Common myeloid progenitor, CD34-positive (primary cell): ENCODE data around the gene SPOCK3.

ENCODE experiments used
- CTCF ChIA-PET: fragments of 350-600 bp; sonication (Branson Sonifier 250); formaldehyde crosslinking; loops from one replicate; lab custom pipeline; 2021; ENCODE audit warnings: antibody characterized with exemption; lab: Charles Lee
- POLR2A ChIA-PET: fragments of 350-600 bp; sonication (Branson Sonifier 250); formaldehyde crosslinking; loops from one replicate; lab custom pipeline; 2021; ENCODE audit warnings: antibody characterized with exemption; lab: Charles Lee
- DNase-seq, 3 donors: peaks; one replicate each; pipeline versions ENCODE4 v3.0.0 to v3.0.0-alpha.2; 2013
- H3K27ac ChIP-seq, 2 experiments: 1 replicate in 1 of 2; 2 replicates in 1 of 2; pipeline ENCODE4 v1.7.0; 2013; ENCODE audit warnings: inconsistent platforms in 2 of 2, low read length in 2 of 2, mild to moderate bottlenecking in 2 of 2, low read depth in 1 of 2, moderate library complexity in 1 of 2; ENCODE audit not compliant: severe bottlenecking in 2 of 2, insufficient read depth in 1 of 2, poor library complexity in 1 of 2
- H3K27me3 ChIP-seq, 5 experiments: replicated peaks in 2 of 5; 1 replicate in 3 of 5; 2 replicates in 2 of 5; pipeline versions ENCODE4 v1.6.1 to v1.7.0; 2013; ENCODE audit warnings: low read length in 4 of 5, mild to moderate bottlenecking in 2 of 5, moderate library complexity in 2 of 5, inconsistent platforms in 1 of 5; ENCODE audit not compliant: insufficient read depth in 5 of 5, control insufficient read depth in 4 of 5
- H3K36me3 ChIP-seq, 4 experiments: 1 replicate in 2 of 4; 2 replicates in 2 of 4; pipeline versions ENCODE4 v1.6.1 to v1.7.0; 2013; ENCODE audit warnings: low read length in 3 of 4, control low read depth in 1 of 4, mild to moderate bottlenecking in 1 of 4; ENCODE audit not compliant: control insufficient read depth in 4 of 4, insufficient read depth in 4 of 4
- H3K4me1 ChIP-seq, 4 experiments: 1 replicate in 3 of 4; 2 replicates in 1 of 4; pipeline versions ENCODE4 v1.6.1 to v1.7.1; 2013; ENCODE audit warnings: low read length in 3 of 4, mild to moderate bottlenecking in 3 of 4, control low read depth in 1 of 4, inconsistent platforms in 1 of 4, moderate library complexity in 1 of 4; ENCODE audit not compliant: control insufficient read depth in 4 of 4, insufficient read depth in 4 of 4; ENCODE audit errors: control extremely low read depth in 1 of 4
- H3K4me3 ChIP-seq, 7 experiments: 1 replicate in 4 of 7; 2 replicates in 3 of 7; pipeline versions ENCODE4 v1.5.1 to v1.7.0; 2013; ENCODE audit warnings: mild to moderate bottlenecking in 7 of 7, low read length in 6 of 7, moderate library complexity in 6 of 7, inconsistent platforms in 2 of 7, low read depth in 2 of 7, control low read depth in 1 of 7; ENCODE audit not compliant: insufficient read depth in 4 of 7, control insufficient read depth in 1 of 7; ENCODE audit errors: extremely low read depth in 1 of 7
- H3K9me3 ChIP-seq, 5 experiments: 1 replicate in 4 of 5; 2 replicates in 1 of 5; pipeline versions ENCODE4 v1.6.1 to v1.7.1; 2013; ENCODE audit warnings: low read length in 4 of 5, mild to moderate bottlenecking in 2 of 5, inconsistent platforms in 1 of 5, low read depth in 1 of 5, moderate library complexity in 1 of 5; ENCODE audit not compliant: control insufficient read depth in 4 of 5, insufficient read depth in 2 of 5; ENCODE audit errors: control extremely low read depth in 1 of 5
- WGBS: methylation state at CpG from one replicate; pipeline ENCODE4 v1.1.5; 2013; ENCODE audit not compliant: insufficient coverage; 5-methylcytosine and 5-hydroxymethylcytosine counted together

SPOCK3 gene

DNA sequence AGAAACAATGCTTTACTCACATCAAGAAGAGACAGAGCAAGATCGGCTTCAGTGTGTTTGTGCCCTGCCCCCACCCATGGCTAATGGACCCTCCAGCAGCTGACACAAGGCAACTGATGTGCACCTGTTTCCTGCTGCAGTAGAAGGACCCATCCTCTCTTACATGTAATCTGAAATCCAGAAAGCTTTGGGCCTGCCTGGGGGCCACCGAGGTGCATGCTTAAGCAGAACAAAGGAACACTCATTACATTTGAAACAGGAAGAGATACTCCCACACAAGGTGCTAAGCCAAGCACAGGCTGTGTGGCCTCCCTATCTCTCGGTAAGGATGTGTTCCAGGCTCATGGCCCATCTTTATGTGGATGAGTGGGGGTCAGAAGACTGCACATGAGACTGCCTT lies 338.0 kb downstream of the SPOCK3 start:
- no peaks in the 10 kb centered on the region for H3K27me3 ChIP-seq
- 100% methylated on average over 1 of the region's 3 CpGs for WGBS
- DNase-seq: no peak
- H3K4me3 ChIP-seq: no peak overlapping the region
- H3K36me3 ChIP-seq: no peaks in the 10 kb centered on the region
- H3K9me3 ChIP-seq: no peaks in the 10 kb centered on the region
- ChIA-PET POLR2A (no interaction called here), CTCF (no interaction called here)
- H3K27ac ChIP-seq: no peak overlapping the region
- H3K4me1 ChIP-seq: no peaks in the 10 kb centered on the region

GRCh38 chr4:166895771-166896170 lies 338.5 kb downstream of the SPOCK3 start:
- H3K9me3 ChIP-seq: no peaks in the 10 kb centered on the region
- no peaks in the 10 kb centered on the region for H3K4me1 ChIP-seq
- 100% methylated on average over 1 of the region's 1 CpG for WGBS
- H3K27me3 ChIP-seq: no peaks in the 10 kb centered on the region
- H3K4me3 ChIP-seq: no peak overlapping the region
- H3K36me3 ChIP-seq: no peaks in the 10 kb centered on the region
- H3K27ac ChIP-seq: no peak overlapping the region
- CTCF ChIA-PET: no interaction called here
- DNase-seq: no peak
- POLR2A ChIA-PET: no interaction called here

GRCh38 chr4:166887457-166887856 lies 346.8 kb downstream of the SPOCK3 start:
- CTCF ChIA-PET: no interaction called here
- no peak for DNase-seq
- no peak overlapping the region for H3K27ac ChIP-seq
- H3K9me3 ChIP-seq: no peaks in the 10 kb centered on the region
- POLR2A ChIA-PET: no interaction called here
- no peaks in the 10 kb centered on the region for H3K27me3 ChIP-seq
- no peak overlapping the region for H3K4me3 ChIP-seq
- 100% methylated on average over 1 of the region's 1 CpG for WGBS
- H3K4me1 ChIP-seq: no peaks in the 10 kb centered on the region
- H3K36me3 ChIP-seq: no peaks in the 10 kb centered on the region

DNA sequence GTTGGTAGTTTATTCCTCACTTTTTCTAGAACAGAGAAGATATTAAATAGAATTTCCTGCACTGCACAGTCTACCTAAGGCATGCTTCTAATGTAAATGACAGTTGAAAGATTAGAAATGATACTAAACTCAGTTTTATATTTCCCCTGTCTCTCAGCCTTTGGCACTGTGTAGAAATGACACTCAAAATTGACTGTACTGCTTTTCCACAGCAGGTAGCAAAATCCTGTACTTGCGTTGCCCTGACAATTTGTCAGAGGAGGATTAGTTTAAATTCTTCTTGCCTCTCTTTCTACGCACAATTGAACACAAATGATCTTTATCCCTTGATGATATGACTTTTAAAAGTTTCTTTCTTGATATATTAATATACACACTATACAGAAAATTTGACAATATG lies 347.6 kb downstream of the SPOCK3 start:
- Histone ChIP-seq H3K36me3 (no peaks in the 10 kb centered on the region), H3K27me3 (no peaks in the 10 kb centered on the region), H3K27ac (no peak overlapping the region), H3K4me3 (no peak overlapping the region), H3K4me1 (no peaks in the 10 kb centered on the region), H3K9me3 (no peaks in the 10 kb centered on the region)
- POLR2A ChIA-PET: no interaction called here
- CTCF ChIA-PET: no interaction called here
- DNase-seq: no peak
- 80% methylated on average over 1 of the region's 2 CpGs for WGBS

DNA sequence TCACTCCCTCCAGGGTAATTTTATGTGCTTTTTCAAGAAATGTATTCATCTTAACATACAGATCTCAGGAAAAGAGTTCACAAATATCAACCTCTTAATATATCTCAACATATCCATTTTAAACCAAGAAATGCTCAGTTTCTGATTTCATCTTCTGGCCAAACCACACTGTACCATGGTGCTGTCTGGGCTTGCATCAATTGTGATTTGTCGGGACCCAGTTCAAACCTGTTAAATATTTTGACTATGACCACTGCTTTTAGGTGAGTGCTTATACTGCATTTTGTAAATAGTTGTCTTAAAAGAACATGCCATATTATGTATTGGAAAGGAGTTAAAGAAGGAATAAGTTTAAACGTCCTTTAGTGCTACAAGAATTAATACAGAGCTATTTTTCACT lies 352.1 kb downstream of the SPOCK3 start:
- ChIA-PET POLR2A (no interaction called here), CTCF (interaction anchor here (0.6 kb wide), 1 partner anchor 56 kb away, joined by 3 read pairs; no protein-coding TSS in a partner anchor)
- Histone ChIP-seq H3K27me3 (no peaks in the 10 kb centered on the region), H3K4me3 (no peak overlapping the region), H3K36me3 (no peaks in the 10 kb centered on the region), H3K4me1 (no peaks in the 10 kb centered on the region), H3K27ac (no peak overlapping the region), H3K9me3 (no peaks in the 10 kb centered on the region)
- DNase-seq: no peak
- no CpG with 5 or more reads among the region's 2 CpGs for WGBS

- ChIA-PET POLR2A (no interaction called here), CTCF (no interaction called here)
- Histone ChIP-seq H3K27ac (no peak overlapping the region), H3K4me3 (no peak overlapping the region), H3K4me1 (no peaks in the 10 kb centered on the region), H3K36me3 (no peaks in the 10 kb centered on the region), H3K27me3 (no peaks in the 10 kb centered on the region), H3K9me3 (no peaks in the 10 kb centered on the region)
- DNase-seq: no peak
- WGBS: 80% methylated on average over 1 of the region's 5 CpGs
Measured at GRCh38 chr4:166875821-166876220, 358.5 kb downstream of the SPOCK3 start.

DNA sequence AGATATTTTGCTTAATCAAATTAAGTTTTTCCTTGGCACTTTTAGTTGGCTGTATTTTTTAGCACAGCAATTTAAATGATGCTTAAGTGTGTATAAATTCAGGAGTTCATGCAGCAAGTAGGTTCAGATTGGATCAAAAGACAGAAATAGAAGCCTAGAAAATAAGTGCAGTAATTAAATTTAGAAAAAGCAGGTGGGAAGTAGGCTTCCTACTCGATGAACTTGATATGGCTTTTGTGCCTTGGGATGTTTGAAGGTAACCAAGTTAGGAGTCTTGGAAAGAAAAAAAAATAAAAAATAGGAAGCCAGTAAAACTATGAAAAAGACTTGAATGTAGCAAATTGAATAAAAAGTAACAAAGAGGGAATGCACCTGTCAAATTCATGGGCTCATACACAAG lies 372.3 kb downstream of the SPOCK3 start:
- Histone ChIP-seq H3K27ac (no peak overlapping the region), H3K9me3 (no peaks in the 10 kb centered on the region), H3K4me3 (no peak overlapping the region), H3K36me3 (no peaks in the 10 kb centered on the region), H3K27me3 (no peaks in the 10 kb centered on the region), H3K4me1 (no peaks in the 10 kb centered on the region)
- CTCF ChIA-PET: no interaction called here
- WGBS: 100% methylated on average over 1 of the region's 1 CpG
- no peak for DNase-seq
- POLR2A ChIA-PET: no interaction called here
